GM12878 (cell line): Measurements from ENCODE around the gene FGGY. TPM values are rescaled to one million over a fixed set of nuclear protein-coding genes. Genes with fewer than 3 reads are reported as not detected.

ENCODE experiments used
- ATAC-seq: fragments of 200-7000 bp; cut with Tn5 transposase; 3 replicates; pipeline ENCODE4 v1.9.1; 2020; ENCODE audit warnings: mild to moderate bottlenecking, moderate library complexity
- BruUV-seq: library from RNA; stranded (reverse); fragments of 400-500 nt; replicated peaks from 2 replicates; lab custom pipeline; 2021; lab: Mats Ljungman, UMichigan
- CTCF ChIA-PET: fragments of 300-600 bp; sonication (Branson Sonifier 250); formaldehyde crosslinking; extraction: SDS; loops from one replicate; lab custom pipeline; 2021; ENCODE audit warnings: inconsistent platforms; lab: Yijun Ruan, JAX
- POLR2A ChIA-PET: fragments of 350-600 bp; formaldehyde crosslinking; extraction: SDS; loops from one replicate; lab custom pipeline; 2021; ENCODE audit warnings: inconsistent platforms; lab: Charles Lee
- RAD21 ChIA-PET: fragments of 300-600 bp; sonication (Branson Sonifier 250); formaldehyde crosslinking; loops from one replicate; lab custom pipeline; 2023; ENCODE audit warnings: antibody characterized with exemption; ENCODE audit not compliant: unreplicated experiment; lab: Charles Lee
- SMC1A ChIA-PET: fragments of 300-600 bp; sonication (Branson Sonifier 250); formaldehyde crosslinking; loops from one replicate; lab custom pipeline; 2023; ENCODE audit not compliant: unreplicated experiment, uncharacterized antibody; lab: Charles Lee
- DNase-seq: peaks from one replicate; pipeline ENCODE4 v3.0.0-alpha.2; 2011; ENCODE audit warnings: low read depth, low spot score
- FAIRE-seq: peaks from 3 replicates; lab custom pipeline; 2011; peaks lifted over from hg19 to GRCh38; lab: Jason Lieb, UNC
- H2AFZ ChIP-seq: 2 replicates; pipeline ENCODE4 v1.6.0; 2011; ENCODE audit warnings: low read depth, low read length, control low read depth; ENCODE audit not compliant: control insufficient read depth
- H3K27ac ChIP-seq: 2 replicates; pipeline ENCODE4 v1.5.1; 2011; ENCODE audit warnings: control low read depth; ENCODE audit not compliant: control insufficient read depth, insufficient read depth
- H3K27me3 ChIP-seq, 2 experiments: replicated peaks in 1 of 2; 2 replicates each; pipeline versions ENCODE4 v1.6.0 to v1.6.1; 2011; ENCODE audit warnings: low read length in 1 of 2; ENCODE audit not compliant: control insufficient read depth in 2 of 2, insufficient read depth in 2 of 2
- H3K36me3 ChIP-seq, 2 experiments: 2 replicates each; pipeline ENCODE4 v1.5.1; 2011; ENCODE audit warnings: low read length in 1 of 2; ENCODE audit not compliant: control insufficient read depth in 2 of 2, insufficient read depth in 2 of 2
- H3K4me1 ChIP-seq: 2 replicates; pipeline ENCODE4 v1.6.1; 2011; ENCODE audit warnings: mild to moderate bottlenecking, low read length, moderate library complexity, mixed read lengths; ENCODE audit not compliant: control insufficient read depth, insufficient read depth
- H3K4me2 ChIP-seq: 2 replicates; pipeline ENCODE4 v1.6.0; 2011; ENCODE audit warnings: control low read depth; ENCODE audit not compliant: control insufficient read depth, insufficient read depth
- H3K4me3 ChIP-seq: fragments of 200-600 bp; sonication (generic); 2 replicates; pipeline ENCODE4 v1.5.1; 2016
- H3K79me2 ChIP-seq: 2 replicates; pipeline ENCODE4 v1.6.0; 2011; ENCODE audit warnings: low read length; ENCODE audit not compliant: control insufficient read depth, insufficient read depth
- H3K9ac ChIP-seq: 2 replicates; pipeline ENCODE4 v1.8.0; 2011; ENCODE audit warnings: low read length, control low read depth, mixed read lengths; ENCODE audit not compliant: control insufficient read depth, insufficient read depth
- H3K9me3 ChIP-seq: replicated peaks from 3 replicates; pipeline ENCODE4 v1.5.1; 2011; ENCODE audit warnings: mild to moderate bottlenecking, low read length; ENCODE audit not compliant: control insufficient read depth, insufficient read depth
- H4K20me1 ChIP-seq: 2 replicates; pipeline ENCODE4 v1.6.0; 2011; ENCODE audit not compliant: control insufficient read depth, insufficient read depth
- ATF3 ChIP-seq: IDR thresholded peaks from 2 replicates; pipeline ENCODE4 v1.6.1; 2011; ENCODE audit warnings: low read depth, mild to moderate bottlenecking, low read length, moderate library complexity, borderline replicate concordance; ENCODE audit errors: extremely low read depth
- BCL11A ChIP-seq: IDR thresholded peaks from 2 replicates; pipeline ENCODE4 v1.6.1; 2011; ENCODE audit warnings: low read depth, low read length
- BMI1 ChIP-seq: fragments of 450-650 bp; IDR thresholded peaks from 2 replicates; pipeline ENCODE4 v1.6.1; 2016; ENCODE audit warnings: mild to moderate bottlenecking, moderate library complexity, borderline replicate concordance
- CBX3 ChIP-seq: fragments of 200-600 bp; sonication (generic); IDR thresholded peaks from 2 replicates; pipeline ENCODE4 v1.6.1; 2016; ENCODE audit warnings: low read depth, borderline replicate concordance
- EED ChIP-seq: sonication (generic); IDR thresholded peaks from 2 replicates; pipeline ENCODE4 v1.6.1; 2016; ENCODE audit warnings: antibody characterized with exemption, low read depth
- MEF2A ChIP-seq: IDR thresholded peaks from 2 replicates; pipeline ENCODE4 v1.6.1; 2011; ENCODE audit warnings: low read depth, mild to moderate bottlenecking, low read length, moderate library complexity; ENCODE audit not compliant: insufficient read depth
- NFYA ChIP-seq: IDR thresholded peaks from 2 replicates; pipeline ENCODE4 v1.6.1; 2011; ENCODE audit warnings: low read depth, mild to moderate bottlenecking, low read length, improper control_type of control experiment, borderline replicate concordance
- NRF1 ChIP-seq: conservative IDR thresholded peaks from 2 replicates; pipeline ENCODE4 v1.6.1; 2011; ENCODE audit warnings: mild to moderate bottlenecking, low read depth, low read length, improper control_type of control experiment
- PAX8 ChIP-seq: fragments of 450-650 bp; IDR thresholded peaks from 2 replicates; pipeline ENCODE4 v1.6.1; 2017; ENCODE audit warnings: mild to moderate bottlenecking, moderate library complexity
- RELA ChIP-seq: fragments of 450-650 bp; IDR thresholded peaks from 2 replicates; pipeline ENCODE4 v1.8.0; 2014; ENCODE audit warnings: borderline replicate concordance; ENCODE audit not compliant: partially characterized antibody
- SMAD1 ChIP-seq: fragments of 450-650 bp; IDR thresholded peaks from 2 replicates; pipeline ENCODE4 v1.6.1; 2018; ENCODE audit warnings: mild to moderate bottlenecking, low read depth; ENCODE audit not compliant: partially characterized antibody
- SMAD5 ChIP-seq: IDR thresholded peaks from 2 replicates; pipeline ENCODE4 v1.6.1; 2016; ENCODE audit warnings: antibody characterized with exemption, low read depth
- TCF7 ChIP-seq: IDR thresholded peaks from 2 replicates; pipeline ENCODE4 v1.6.1; 2014; ENCODE audit warnings: antibody characterized with exemption, borderline replicate concordance
- YY1 ChIP-seq: IDR thresholded peaks from 2 replicates; pipeline ENCODE4 v1.6.1; 2011; ENCODE audit warnings: low read depth, mild to moderate bottlenecking, low read length
- WGBS: methylation state at CpG from one replicate; pipeline ENCODE4 v1.1.6; 2016; ENCODE audit warnings: low lambda C conversion rate; ENCODE audit not compliant: insufficient replicate concordance, insufficient coverage; ENCODE audit errors: missing lambda C conversion rate; 5-methylcytosine and 5-hydroxymethylcytosine counted together
- in situ Hi-C: fragments of 300-500 bp; cut with MboI; formaldehyde crosslinking; loops from 9 replicates; pipeline ENCODE4 v1.14.3; 2018; ENCODE audit warnings: mixed read lengths
- intact Hi-C: fragments of 100-400 bp; cut with micrococcal nuclease; formaldehyde crosslinking; loops from one replicate; pipeline ENCODE4 v1.14.2; 2022; ENCODE audit not compliant: unreplicated experiment
- polyA plus RNA-seq, 11 experiments: library from polyadenylated mRNA; depleted of rRNA in 4 of 11; unstranded in 6 of 11; stranded (reverse) in 5 of 11; fragments of >200 nt; fragmentation: Nextera tagmentation in 4 of 11; fragmentation: Illumina TruSeq in 1 of 11; extraction: Ambion mirVana in 4 of 11; extraction: Trizol in 1 of 11; gene quantifications; 1 replicate in 1 of 11; 2 replicates in 10 of 11; pipeline versions ENCODE4 v1.2.1 to v1.2.3, GENCODE V29; 2011 to 2016; ENCODE audit warnings: inconsistent platforms in 2 of 11, missing spikeins in 2 of 11, low read depth in 1 of 11
- total RNA-seq, 4 experiments: library from RNA; depleted of rRNA in 3 of 4; stranded (reverse); fragments of >200 nt in 3 of 4; fragmentation: Illumina TruSeq in 1 of 4; extraction: Trizol in 1 of 4; gene quantifications; 2 replicates each; pipeline versions ENCODE4 v1.2.1 to v1.2.3, GENCODE V29; 2013 to 2021

FGGY gene
- total and polyA plus RNA-seq, 10 of the 15 experiments (the other 5 are each of a cell fraction or from before 2014, with no cell fraction given): 6.2 to 11.9 (median 7.5) TPM

DNA sequence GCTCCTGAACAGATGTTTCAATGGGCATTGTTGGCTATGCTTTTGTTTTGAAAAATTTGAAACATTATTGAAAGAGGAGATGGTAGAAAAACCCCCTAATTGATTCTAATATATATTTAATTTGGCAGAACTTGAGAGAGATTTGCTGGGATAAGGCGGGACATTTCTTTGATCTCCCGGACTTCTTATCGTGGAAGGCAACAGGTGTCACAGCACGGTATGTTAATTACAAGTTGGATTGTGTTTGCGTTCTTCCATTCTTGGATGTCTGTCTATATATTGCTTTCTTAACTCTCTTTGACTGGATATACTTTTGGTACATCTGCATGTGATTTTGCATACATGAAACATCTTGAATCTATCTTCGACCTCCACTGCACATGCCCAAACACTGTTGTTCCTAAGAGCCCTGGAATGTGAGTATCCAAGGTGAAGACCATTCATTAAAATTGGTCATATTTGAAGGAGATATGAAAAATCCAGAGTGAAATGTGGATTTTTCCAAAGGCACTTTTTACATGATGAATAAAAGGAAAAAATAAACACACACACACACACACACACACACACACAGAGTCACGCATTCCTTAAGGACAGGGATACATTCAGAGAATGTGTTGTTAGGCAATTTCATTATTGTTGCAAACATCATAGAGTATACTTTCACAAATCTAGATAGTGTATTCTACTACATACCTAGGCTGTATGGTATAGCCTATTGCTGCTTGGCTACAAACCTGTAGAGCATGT, 81.9 kb downstream of the FGGY start:
- no peaks in the 10 kb centered on the region for H3K79me2 ChIP-seq
- CTCF ChIA-PET: no interaction called here
- FAIRE-seq (no peak), ATAC-seq (no peak), DNase-seq (no peak)
- no peak overlapping the region for H2AFZ ChIP-seq
- no peaks in the 10 kb centered on the region for H3K4me1 ChIP-seq
- SMC1A ChIA-PET: interaction anchor here (0.6 kb wide), 1 partner anchor 366 kb away, joined by 4 read pairs; no protein-coding TSS in a partner anchor
- TF ChIP-seq MEF2A (no peak), BCL11A (no peak), ATF3 (no peak)
- POLR2A ChIA-PET: no interaction called here
- in situ Hi-C loops (no loop called here), intact Hi-C loops (no loop called here)
- H3K4me2 ChIP-seq: no peak overlapping the region
- no peak overlapping the region for H3K27ac ChIP-seq
- 78% methylated on average over 7 of the region's 7 CpGs for WGBS
- no peaks in the 10 kb centered on the region; the same call in 1 of the 3 replicates for H3K9me3 ChIP-seq
- H4K20me1 ChIP-seq: no peaks in the 10 kb centered on the region
- no peaks in the 10 kb centered on the region for H3K36me3 ChIP-seq
- RAD21 ChIA-PET: no interaction called here
- no peak overlapping the region for H3K9ac ChIP-seq
- no TSS peak for BruUV-seq
- H3K4me3 ChIP-seq: no peak overlapping the region
- H3K27me3 ChIP-seq: no peaks in the 10 kb centered on the region

- Histone ChIP-seq H4K20me1 (no peaks in the 10 kb centered on the region), H3K4me2 (no peak overlapping the region), H3K4me1 (peaks cover 3% of the 10 kb centered on the region; the same call in 1 of the 2 replicates), H3K36me3 (no peaks in the 10 kb centered on the region), H3K9ac (no peak overlapping the region), H2AFZ (no peak overlapping the region), H3K4me3 (no peak overlapping the region), H3K27me3 (no peaks in the 10 kb centered on the region), H3K27ac (no peak overlapping the region), H3K9me3 (no peaks in the 10 kb centered on the region; the same call in 1 of the 3 replicates), H3K79me2 (no peaks in the 10 kb centered on the region)
- FAIRE-seq: no peak
- no peak for DNase-seq
- in situ Hi-C loops: no loop called here
- CTCF ChIA-PET: no interaction called here
- intact Hi-C loops: no loop called here
- no peak for ATAC-seq
- RAD21 ChIA-PET: no interaction called here
- TF ChIP-seq CBX3 (no peak), RELA (no peak), TCF7 (no peak), SMAD5 (no peak), EED (no peak), NFYA (no peak), SMAD1 (no peak), NRF1 (no peak), PAX8 (no peak), YY1 (no peak), BMI1 (no peak)
- BruUV-seq: no TSS peak
- POLR2A ChIA-PET: no interaction called here
- SMC1A ChIA-PET: interaction anchor here (0.5 kb wide), 1 partner anchor 34 kb away, joined by 3 read pairs; no protein-coding TSS in a partner anchor
Observed at GRCh38 chr1:59379371-59379728, 82.5 kb downstream of the FGGY start.
